Gastroesophageal sphincter (tissue), 3 donors: ENCODE measurements around the gene NFE2L3.

Experiments used
- EP300 ChIP-seq: sonication (generic); formaldehyde crosslinking; IDR thresholded peaks from one replicate; pipeline ENCODE4 v1.6.1; 2017; ENCODE audit warnings: antibody characterized with exemption, mild to moderate bottlenecking
- POLR2A ChIP-seq, 2 donors: fragments of 450-650 bp; IDR thresholded peaks; one replicate each; pipeline ENCODE4 v1.6.1; 2017; ENCODE audit warnings: antibody characterized with exemption in 2 of 2, mild to moderate bottlenecking in 2 of 2, moderate library complexity in 1 of 2
- POLR2AphosphoS5 ChIP-seq: sonication (generic); formaldehyde crosslinking; IDR thresholded peaks from one replicate; pipeline ENCODE4 v1.6.1; 2017; ENCODE audit warnings: antibody characterized with exemption
- TF ChIP-seq, protein P1 (sequence below), 4 experiments: fragments of 200-600 bp in 2 of 4; fragments of 450-650 bp in 2 of 4; sonication (generic) in 1 of 4; IDR thresholded peaks; one replicate each; pipeline ENCODE4 v1.5.1; 2017 to 2019; ENCODE audit warnings: antibody characterized with exemption in 4 of 4, mild to moderate bottlenecking in 2 of 4, moderate library complexity in 2 of 4

DNA sequence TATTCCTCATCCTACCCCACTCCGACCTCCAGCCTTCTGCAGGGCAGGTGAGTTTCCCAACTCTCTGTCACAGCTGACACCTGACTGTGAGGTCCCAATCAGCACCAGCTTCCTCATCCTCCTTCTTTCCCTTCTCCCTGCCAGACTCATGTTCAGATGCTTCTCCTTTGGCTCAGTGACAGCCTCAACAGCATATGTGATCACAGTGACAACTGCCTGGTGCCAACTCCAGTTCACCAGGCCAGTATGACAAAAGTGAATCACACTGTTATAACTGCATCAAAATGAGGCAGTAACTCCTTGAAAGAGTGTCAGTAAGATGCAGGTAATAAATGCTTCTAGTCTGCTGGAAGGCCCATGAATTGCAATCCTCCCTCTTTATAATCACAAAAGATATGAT lies 46.8 kb upstream of the NFE2L3 start:
- TF ChIP-seq POLR2AphosphoS5 (no peak), EP300 (no peak), POLR2A (IDR thresholded peaks at IDR 0.05) (no peak)
- TF ChIP-seq, protein P1, sequence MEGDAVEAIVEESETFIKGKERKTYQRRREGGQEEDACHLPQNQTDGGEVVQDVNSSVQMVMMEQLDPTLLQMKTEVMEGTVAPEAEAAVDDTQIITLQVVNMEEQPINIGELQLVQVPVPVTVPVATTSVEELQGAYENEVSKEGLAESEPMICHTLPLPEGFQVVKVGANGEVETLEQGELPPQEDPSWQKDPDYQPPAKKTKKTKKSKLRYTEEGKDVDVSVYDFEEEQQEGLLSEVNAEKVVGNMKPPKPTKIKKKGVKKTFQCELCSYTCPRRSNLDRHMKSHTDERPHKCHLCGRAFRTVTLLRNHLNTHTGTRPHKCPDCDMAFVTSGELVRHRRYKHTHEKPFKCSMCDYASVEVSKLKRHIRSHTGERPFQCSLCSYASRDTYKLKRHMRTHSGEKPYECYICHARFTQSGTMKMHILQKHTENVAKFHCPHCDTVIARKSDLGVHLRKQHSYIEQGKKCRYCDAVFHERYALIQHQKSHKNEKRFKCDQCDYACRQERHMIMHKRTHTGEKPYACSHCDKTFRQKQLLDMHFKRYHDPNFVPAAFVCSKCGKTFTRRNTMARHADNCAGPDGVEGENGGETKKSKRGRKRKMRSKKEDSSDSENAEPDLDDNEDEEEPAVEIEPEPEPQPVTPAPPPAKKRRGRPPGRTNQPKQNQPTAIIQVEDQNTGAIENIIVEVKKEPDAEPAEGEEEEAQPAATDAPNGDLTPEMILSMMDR (IDR thresholded peaks at IDR 0.05) = no peak
